UCSD-AML1 (cell line): ENCODE data around the gene TNFRSF14.
A peak's percentile ranks its signal among the peaks of the same experiment; 100 is the strongest.
"Not testable (repeated sequence)": the region's sequence is repeated elsewhere in the genome, so short reads cannot be mapped to it uniquely, and the experiment has no call there.

Experiments used
- DNase-seq: peaks from one replicate; lab custom pipeline; 2025; ENCODE audit not compliant: unreplicated experiment; lab: John Stamatoyannopoulos, UW

The TNFRSF14 gene

GRCh38 chr1:2553076-2553475, 3.1 kb upstream of the TNFRSF14 start:
- DNase-seq: not testable (repeated sequence)

- DNase-seq: no peak
Measured at GRCh38 chr1:2553871-2554620, 2.1 kb upstream of the TNFRSF14 start.

- DNase-seq: peak; percentile 69
Measured at GRCh38 chr1:2554621-2555387, 1.4 kb upstream of the TNFRSF14 start.

GRCh38 chr1:2555634-2556276, 416 bp upstream of the TNFRSF14 start:
- DNase-seq: peak; percentile 97

- peak; percentile 66 for DNase-seq
Measured at GRCh38 chr1:2556678-2557481, 709 bp downstream of the TNFRSF14 start.

- DNase-seq: no peak
Measured at GRCh38 chr1:2557482-2558400, 1.6 kb downstream of the TNFRSF14 start.

GRCh38 chr1:2558420-2558819, 2.2 kb downstream of the TNFRSF14 start:
- DNase-seq: no peak

- DNase-seq: no peak
Measured at GRCh38 chr1:2558861-2559260, 2.7 kb downstream of the TNFRSF14 start.

- DNase-seq: no peak
Measured at GRCh38 chr1:2559509-2560298, 3.5 kb downstream of the TNFRSF14 start.

- no peak for DNase-seq
Measured at GRCh38 chr1:2560299-2561073, 4.3 kb downstream of the TNFRSF14 start.

GRCh38 chr1:2561446-2561845, 5.3 kb downstream of the TNFRSF14 start:
- no peak for DNase-seq

GRCh38 chr1:2561898-2562895, 6.0 kb downstream of the TNFRSF14 start:
- peak; percentile 32 for DNase-seq

GRCh38 chr1:2563205-2563604, 7.0 kb downstream of the TNFRSF14 start:
- DNase-seq: no peak

- DNase-seq: no peak
Measured at GRCh38 chr1:2564006-2564814, 8.0 kb downstream of the TNFRSF14 start.

GRCh38 chr1:2564815-2565374, 8.7 kb downstream of the TNFRSF14 start:
- DNase-seq: no peak
